HL-60 (cell line): Measurements from ENCODE around the gene RBM46.

ENCODE experiments used
- POLR2AphosphoS5 ChIP-seq: IDR thresholded peaks from 2 replicates; pipeline ENCODE4 v1.6.1; 2012; ENCODE audit warnings: low read depth
- TF ChIP-seq, protein P1 (sequence below): IDR thresholded peaks from one replicate; pipeline ENCODE4 v1.5.1; 2011; ENCODE audit warnings: low read length, control low read depth, inconsistent platforms; ENCODE audit not compliant: insufficient read depth
- TF ChIP-seq, protein P2 (sequence below): IDR thresholded peaks from 2 replicates; pipeline ENCODE4 v1.6.1; 2012; ENCODE audit warnings: low read depth; ENCODE audit not compliant: insufficient replicate concordance

DNA sequence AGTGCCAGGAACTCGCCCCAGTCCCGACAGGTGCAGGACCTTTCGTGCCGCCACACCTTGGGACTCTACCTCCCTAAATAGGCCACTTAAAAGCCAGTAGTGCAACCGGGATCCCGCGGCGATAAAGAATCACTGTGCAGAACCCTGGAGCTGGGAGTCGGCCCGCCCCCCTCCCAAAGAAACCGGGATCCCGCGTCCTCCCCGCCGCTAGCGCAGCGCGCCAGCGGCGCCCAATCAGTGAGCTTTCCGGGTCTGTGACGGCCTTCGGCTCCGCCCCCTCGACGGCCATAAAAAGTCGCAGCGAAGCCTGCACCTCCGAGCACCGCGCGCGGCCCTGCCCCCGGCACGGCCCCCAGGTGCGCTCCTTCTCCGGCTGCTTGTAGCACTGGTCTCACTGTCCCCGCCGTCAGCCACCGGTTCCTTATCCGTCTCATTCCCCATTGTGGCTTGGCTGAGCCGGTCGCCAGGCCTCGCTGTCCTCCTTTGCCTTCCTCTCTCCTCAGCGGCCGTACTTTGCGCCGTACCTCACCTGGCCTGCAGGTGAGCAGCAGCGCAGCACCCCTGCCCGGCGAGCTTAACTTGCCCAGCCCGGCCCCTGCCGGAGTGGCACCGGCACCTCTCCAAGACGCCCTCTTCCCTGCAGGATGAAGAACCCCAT is 37.3 kb upstream of the RBM46 start, which contains the start of gene LRAT:
- TF ChIP-seq, protein P1, sequence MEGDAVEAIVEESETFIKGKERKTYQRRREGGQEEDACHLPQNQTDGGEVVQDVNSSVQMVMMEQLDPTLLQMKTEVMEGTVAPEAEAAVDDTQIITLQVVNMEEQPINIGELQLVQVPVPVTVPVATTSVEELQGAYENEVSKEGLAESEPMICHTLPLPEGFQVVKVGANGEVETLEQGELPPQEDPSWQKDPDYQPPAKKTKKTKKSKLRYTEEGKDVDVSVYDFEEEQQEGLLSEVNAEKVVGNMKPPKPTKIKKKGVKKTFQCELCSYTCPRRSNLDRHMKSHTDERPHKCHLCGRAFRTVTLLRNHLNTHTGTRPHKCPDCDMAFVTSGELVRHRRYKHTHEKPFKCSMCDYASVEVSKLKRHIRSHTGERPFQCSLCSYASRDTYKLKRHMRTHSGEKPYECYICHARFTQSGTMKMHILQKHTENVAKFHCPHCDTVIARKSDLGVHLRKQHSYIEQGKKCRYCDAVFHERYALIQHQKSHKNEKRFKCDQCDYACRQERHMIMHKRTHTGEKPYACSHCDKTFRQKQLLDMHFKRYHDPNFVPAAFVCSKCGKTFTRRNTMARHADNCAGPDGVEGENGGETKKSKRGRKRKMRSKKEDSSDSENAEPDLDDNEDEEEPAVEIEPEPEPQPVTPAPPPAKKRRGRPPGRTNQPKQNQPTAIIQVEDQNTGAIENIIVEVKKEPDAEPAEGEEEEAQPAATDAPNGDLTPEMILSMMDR = no peak
- TF ChIP-seq POLR2AphosphoS5 = no peak
- TF ChIP-seq, protein P2, sequence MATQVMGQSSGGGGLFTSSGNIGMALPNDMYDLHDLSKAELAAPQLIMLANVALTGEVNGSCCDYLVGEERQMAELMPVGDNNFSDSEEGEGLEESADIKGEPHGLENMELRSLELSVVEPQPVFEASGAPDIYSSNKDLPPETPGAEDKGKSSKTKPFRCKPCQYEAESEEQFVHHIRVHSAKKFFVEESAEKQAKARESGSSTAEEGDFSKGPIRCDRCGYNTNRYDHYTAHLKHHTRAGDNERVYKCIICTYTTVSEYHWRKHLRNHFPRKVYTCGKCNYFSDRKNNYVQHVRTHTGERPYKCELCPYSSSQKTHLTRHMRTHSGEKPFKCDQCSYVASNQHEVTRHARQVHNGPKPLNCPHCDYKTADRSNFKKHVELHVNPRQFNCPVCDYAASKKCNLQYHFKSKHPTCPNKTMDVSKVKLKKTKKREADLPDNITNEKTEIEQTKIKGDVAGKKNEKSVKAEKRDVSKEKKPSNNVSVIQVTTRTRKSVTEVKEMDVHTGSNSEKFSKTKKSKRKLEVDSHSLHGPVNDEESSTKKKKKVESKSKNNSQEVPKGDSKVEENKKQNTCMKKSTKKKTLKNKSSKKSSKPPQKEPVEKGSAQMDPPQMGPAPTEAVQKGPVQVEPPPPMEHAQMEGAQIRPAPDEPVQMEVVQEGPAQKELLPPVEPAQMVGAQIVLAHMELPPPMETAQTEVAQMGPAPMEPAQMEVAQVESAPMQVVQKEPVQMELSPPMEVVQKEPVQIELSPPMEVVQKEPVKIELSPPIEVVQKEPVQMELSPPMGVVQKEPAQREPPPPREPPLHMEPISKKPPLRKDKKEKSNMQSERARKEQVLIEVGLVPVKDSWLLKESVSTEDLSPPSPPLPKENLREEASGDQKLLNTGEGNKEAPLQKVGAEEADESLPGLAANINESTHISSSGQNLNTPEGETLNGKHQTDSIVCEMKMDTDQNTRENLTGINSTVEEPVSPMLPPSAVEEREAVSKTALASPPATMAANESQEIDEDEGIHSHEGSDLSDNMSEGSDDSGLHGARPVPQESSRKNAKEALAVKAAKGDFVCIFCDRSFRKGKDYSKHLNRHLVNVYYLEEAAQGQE = no peak
